Caco-2 (cell line): ENCODE results near the gene C12orf54. TPM values are rescaled to one million over a fixed set of nuclear protein-coding genes. Genes with fewer than 3 reads are reported as not detected.
"Not testable (repeated sequence)": the region's sequence is repeated elsewhere in the genome, so short reads cannot be mapped to it uniquely, and the experiment has no call there.

ENCODE experiments used
- BruUV-seq: library from RNA; stranded (reverse); fragments of 400-500 nt; replicated peaks from 2 replicates; lab custom pipeline; 2021; lab: Mats Ljungman, UMichigan
- CTCF ChIA-PET: fragments of 300-600 bp; sonication (Branson Sonifier 250); formaldehyde crosslinking; loops from one replicate; lab custom pipeline; 2022; ENCODE audit warnings: antibody characterized with exemption; lab: Charles Lee
- POLR2A ChIA-PET: fragments of 300-600 bp; sonication (Branson Sonifier 250); formaldehyde crosslinking; loops from one replicate; lab custom pipeline; 2022; ENCODE audit warnings: antibody characterized with exemption; lab: Charles Lee
- DNase-seq, 2 experiments: peaks; one replicate each; pipeline versions ENCODE4 v3.0.0 to v3.0.0-alpha.2; 2020 to 2022
- H3K27me3 ChIP-seq: replicated peaks from 2 replicates; pipeline ENCODE4 v1.6.0; 2011; ENCODE audit warnings: low read length; ENCODE audit not compliant: control insufficient read depth, insufficient read depth
- H3K36me3 ChIP-seq: 2 replicates; pipeline ENCODE4 v1.5.1; 2011; ENCODE audit warnings: low read length; ENCODE audit not compliant: control insufficient read depth, insufficient read depth
- H3K4me1 ChIP-seq: fragments of 250-450 bp; sonication (Bioruptor Pico); 2 replicates; pipeline ENCODE4 v1.5.1; 2020; ENCODE audit warnings: mild to moderate bottlenecking
- H3K4me3 ChIP-seq: 2 replicates; pipeline ENCODE4 v1.5.1; 2011; ENCODE audit warnings: low read depth, mild to moderate bottlenecking, control low read depth, low read length
- H3K9me3 ChIP-seq: fragments of 250-450 bp; sonication (Bioruptor Pico); 2 replicates; pipeline ENCODE4 v1.5.1; 2020; ENCODE audit warnings: mild to moderate bottlenecking, moderate library complexity
- H3K27ac Mint-ChIP-seq: one replicate; pipeline ENCODE4 v1.8.0; 2022; ENCODE audit warnings: mixed read lengths; ENCODE audit not compliant: unreplicated experiment
- H3K27me3 Mint-ChIP-seq: one replicate; pipeline ENCODE4 v1.8.0; 2022; ENCODE audit warnings: mixed read lengths; ENCODE audit not compliant: insufficient read depth, unreplicated experiment
- H3K36me3 Mint-ChIP-seq: one replicate; pipeline ENCODE4 v1.8.0; 2022; ENCODE audit warnings: mild to moderate bottlenecking, mixed read lengths; ENCODE audit not compliant: insufficient read depth, unreplicated experiment
- H3K4me1 Mint-ChIP-seq: one replicate; pipeline ENCODE4 v1.8.0; 2022; ENCODE audit warnings: low read depth, mixed read lengths; ENCODE audit not compliant: unreplicated experiment
- H3K4me3 Mint-ChIP-seq: one replicate; pipeline ENCODE4 v1.8.0; 2022; ENCODE audit warnings: mild to moderate bottlenecking, moderate library complexity, mixed read lengths; ENCODE audit not compliant: unreplicated experiment
- H3K9me3 Mint-ChIP-seq: one replicate; pipeline ENCODE4 v1.8.0; 2022; ENCODE audit warnings: mixed read lengths; ENCODE audit not compliant: unreplicated experiment
- intact Hi-C: fragments of 100-400 bp; cut with micrococcal nuclease; formaldehyde crosslinking; loops from one replicate; pipeline ENCODE4 v1.10.0; 2022; ENCODE audit not compliant: unreplicated experiment
- total RNA-seq: library from RNA; stranded (reverse); gene quantifications from 2 replicates; pipeline ENCODE4 v1.2.3, GENCODE V29; 2022
- TF ChIP-seq, protein P1 (sequence below), 2 experiments: fragments of 200-600 bp in 1 of 2; IDR thresholded peaks; 1 replicate in 1 of 2; 2 replicates in 1 of 2; pipeline versions ENCODE4 v1.5.1 to v1.8.0; 2011 to 2022; ENCODE audit warnings: antibody characterized with exemption in 1 of 2, control low read depth in 1 of 2, inconsistent platforms in 1 of 2, low read depth in 1 of 2, low read length in 1 of 2, mild to moderate bottlenecking in 1 of 2, moderate library complexity in 1 of 2; ENCODE audit not compliant: insufficient read depth in 1 of 2, severe bottlenecking in 1 of 2, unreplicated experiment in 1 of 2

The C12orf54 gene
- total RNA-seq, 1 experiment from 2014 or later: not detected

- no peaks in the 10 kb centered on the region for H3K36me3 Mint-ChIP-seq
- no peak within 1 kb of the TSS for H3K27ac Mint-ChIP-seq
- peaks cover 60% of the 10 kb centered on the region for H3K9me3 Mint-ChIP-seq
- no peaks in the 10 kb centered on the region for H3K4me1 Mint-ChIP-seq
- intact Hi-C loops: no loop called here
- H3K9me3 ChIP-seq: peaks cover 28% of the 10 kb centered on the region
- no peak within 1 kb of the TSS for H3K4me3 ChIP-seq
- no peaks in the 10 kb centered on the region for H3K27me3 ChIP-seq
- H3K27me3 Mint-ChIP-seq: peaks cover 7% of the 10 kb centered on the region
- no peak for DNase-seq
- TF ChIP-seq, protein P1, sequence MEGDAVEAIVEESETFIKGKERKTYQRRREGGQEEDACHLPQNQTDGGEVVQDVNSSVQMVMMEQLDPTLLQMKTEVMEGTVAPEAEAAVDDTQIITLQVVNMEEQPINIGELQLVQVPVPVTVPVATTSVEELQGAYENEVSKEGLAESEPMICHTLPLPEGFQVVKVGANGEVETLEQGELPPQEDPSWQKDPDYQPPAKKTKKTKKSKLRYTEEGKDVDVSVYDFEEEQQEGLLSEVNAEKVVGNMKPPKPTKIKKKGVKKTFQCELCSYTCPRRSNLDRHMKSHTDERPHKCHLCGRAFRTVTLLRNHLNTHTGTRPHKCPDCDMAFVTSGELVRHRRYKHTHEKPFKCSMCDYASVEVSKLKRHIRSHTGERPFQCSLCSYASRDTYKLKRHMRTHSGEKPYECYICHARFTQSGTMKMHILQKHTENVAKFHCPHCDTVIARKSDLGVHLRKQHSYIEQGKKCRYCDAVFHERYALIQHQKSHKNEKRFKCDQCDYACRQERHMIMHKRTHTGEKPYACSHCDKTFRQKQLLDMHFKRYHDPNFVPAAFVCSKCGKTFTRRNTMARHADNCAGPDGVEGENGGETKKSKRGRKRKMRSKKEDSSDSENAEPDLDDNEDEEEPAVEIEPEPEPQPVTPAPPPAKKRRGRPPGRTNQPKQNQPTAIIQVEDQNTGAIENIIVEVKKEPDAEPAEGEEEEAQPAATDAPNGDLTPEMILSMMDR (IDR thresholded peaks at IDR 0.05; ENCODE audit: insufficient read depth in 1 of 2, low read depth in 1 of 2, low read length in 1 of 2, severe bottlenecking in 1 of 2, unreplicated experiment in 1 of 2): no peak
- no TSS peak for BruUV-seq
- ChIA-PET POLR2A (no interaction called here), CTCF (no interaction called here)
- no peaks in the 10 kb centered on the region for H3K36me3 ChIP-seq
- H3K4me3 Mint-ChIP-seq: no peak within 1 kb of the TSS
- no peaks in the 10 kb centered on the region for H3K4me1 ChIP-seq
Observed at GRCh38 chr12:48472259-48472658, 10.0 kb upstream of the C12orf54 start, which contains the start of gene ANP32D. TSS of gene ANP32D (plus strand) at chr12:48472559. CDS start at chr12:48472665, 106 bp downstream.

DNA sequence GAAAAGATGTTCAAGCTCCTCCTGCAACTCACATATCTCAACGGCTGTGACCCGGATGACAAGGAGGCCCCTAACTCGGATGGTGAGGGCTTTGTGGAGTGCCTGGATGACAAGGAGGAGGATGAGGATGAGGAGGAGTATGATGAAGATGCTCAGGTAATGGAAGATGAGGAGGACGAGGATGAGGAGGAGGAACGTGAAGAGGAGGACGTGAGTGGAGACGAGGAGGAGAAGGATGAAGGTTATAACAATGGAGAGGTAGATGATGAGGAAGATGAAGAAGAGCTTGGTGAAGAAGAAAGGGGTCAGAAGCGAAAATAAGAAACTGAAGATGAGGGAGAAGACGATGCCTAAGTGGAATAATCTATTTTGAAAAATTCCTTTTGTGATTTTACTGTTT, 9.2 kb upstream of the C12orf54 start:
- no peaks in the 10 kb centered on the region for H3K36me3 ChIP-seq
- no peaks in the 10 kb centered on the region for H3K27me3 ChIP-seq
- ChIA-PET CTCF (interaction anchor here (0.7 kb wide), 1 partner anchor 10 kb away, joined by 3 read pairs; no protein-coding TSS in a partner anchor), POLR2A (no interaction called here)
- no peaks in the 10 kb centered on the region for H3K36me3 Mint-ChIP-seq
- peaks cover 55% of the 10 kb centered on the region for H3K9me3 Mint-ChIP-seq
- no peak overlapping the region for H3K27ac Mint-ChIP-seq
- DNase-seq: no peak
- peaks cover 26% of the 10 kb centered on the region for H3K9me3 ChIP-seq
- no peaks in the 10 kb centered on the region for H3K4me1 Mint-ChIP-seq
- no TSS peak for BruUV-seq
- H3K4me3 ChIP-seq: no peak overlapping the region
- no peak overlapping the region for H3K4me3 Mint-ChIP-seq
- TF ChIP-seq, protein P1 (IDR thresholded peaks at IDR 0.05; ENCODE audit: insufficient read depth in 1 of 2, low read depth in 1 of 2, low read length in 1 of 2, severe bottlenecking in 1 of 2, unreplicated experiment in 1 of 2): no peak
- peaks cover 7% of the 10 kb centered on the region for H3K27me3 Mint-ChIP-seq
- H3K4me1 ChIP-seq: no peaks in the 10 kb centered on the region
- intact Hi-C loops: no loop called here

DNA sequence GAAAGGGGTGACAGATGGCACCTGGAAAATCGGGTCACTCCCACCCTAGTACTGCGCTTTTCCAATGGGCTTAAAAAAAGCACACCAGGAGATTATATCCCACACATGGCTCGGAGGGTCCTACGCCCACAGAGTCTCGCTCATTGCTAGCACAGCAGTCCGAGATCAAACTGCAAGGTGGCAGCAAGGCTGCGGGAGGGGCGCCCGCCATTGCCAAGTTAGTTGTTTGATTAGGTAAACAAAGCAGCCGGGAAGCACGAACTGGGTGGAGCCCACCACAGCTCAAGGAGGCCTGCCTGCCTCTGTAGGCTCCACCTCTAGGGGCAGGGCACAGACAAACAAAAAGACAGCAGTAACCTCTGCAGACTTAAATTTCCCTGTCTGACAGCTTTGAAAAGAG, 7.8 kb upstream of the C12orf54 start:
- DNase-seq, H3K27me3 ChIP-seq, H3K36me3 ChIP-seq, BruUV-seq, H3K27me3 Mint-ChIP-seq, CTCF ChIA-PET, H3K4me1 ChIP-seq, H3K27ac Mint-ChIP-seq, H3K4me1 Mint-ChIP-seq, intact Hi-C loops, POLR2A ChIA-PET, H3K4me3 ChIP-seq, H3K36me3 Mint-ChIP-seq: not testable (repeated sequence)
- Mint-ChIP-seq H3K9me3 (peaks cover 40% of the 10 kb centered on the region), H3K4me3 (peak overlapping the region; percentile 36)
- peaks cover 21% of the 10 kb centered on the region for H3K9me3 ChIP-seq
